HG03558 (cell line): ENCODE results near the gene CLTB.

Experiments
- ATAC-seq: cut with Tn5 transposase; IDR thresholded peaks from one replicate; pipeline ENCODE4 v1.9.1; 2021; ENCODE audit warnings: moderate number of reproducible peaks; ENCODE audit not compliant: unreplicated experiment; ENCODE audit errors: extremely low read depth

The CLTB gene

GRCh38 chr5:176359658-176360057 lies 56.7 kb downstream of the CLTB start:
- no peak for ATAC-seq

DNA sequence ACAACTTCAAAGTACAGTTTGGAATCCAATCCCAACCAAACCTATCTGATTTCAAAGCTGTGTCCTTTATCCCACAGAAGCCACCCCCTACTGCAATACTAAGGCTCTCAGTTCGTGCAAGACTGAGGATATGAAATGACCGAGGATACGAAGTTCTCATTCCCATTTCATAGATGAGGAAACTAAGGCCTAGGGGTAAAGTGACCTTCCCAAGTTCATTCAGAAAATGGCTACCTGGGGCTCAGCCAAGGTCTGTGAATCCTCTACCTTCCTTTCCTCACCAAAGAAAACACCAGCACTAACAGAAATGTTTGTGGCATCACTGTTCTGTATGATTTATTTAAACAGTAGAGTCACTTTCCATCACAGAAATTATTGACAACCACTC lies 60.2 kb downstream of the CLTB start:
- ATAC-seq, result no peak

DNA sequence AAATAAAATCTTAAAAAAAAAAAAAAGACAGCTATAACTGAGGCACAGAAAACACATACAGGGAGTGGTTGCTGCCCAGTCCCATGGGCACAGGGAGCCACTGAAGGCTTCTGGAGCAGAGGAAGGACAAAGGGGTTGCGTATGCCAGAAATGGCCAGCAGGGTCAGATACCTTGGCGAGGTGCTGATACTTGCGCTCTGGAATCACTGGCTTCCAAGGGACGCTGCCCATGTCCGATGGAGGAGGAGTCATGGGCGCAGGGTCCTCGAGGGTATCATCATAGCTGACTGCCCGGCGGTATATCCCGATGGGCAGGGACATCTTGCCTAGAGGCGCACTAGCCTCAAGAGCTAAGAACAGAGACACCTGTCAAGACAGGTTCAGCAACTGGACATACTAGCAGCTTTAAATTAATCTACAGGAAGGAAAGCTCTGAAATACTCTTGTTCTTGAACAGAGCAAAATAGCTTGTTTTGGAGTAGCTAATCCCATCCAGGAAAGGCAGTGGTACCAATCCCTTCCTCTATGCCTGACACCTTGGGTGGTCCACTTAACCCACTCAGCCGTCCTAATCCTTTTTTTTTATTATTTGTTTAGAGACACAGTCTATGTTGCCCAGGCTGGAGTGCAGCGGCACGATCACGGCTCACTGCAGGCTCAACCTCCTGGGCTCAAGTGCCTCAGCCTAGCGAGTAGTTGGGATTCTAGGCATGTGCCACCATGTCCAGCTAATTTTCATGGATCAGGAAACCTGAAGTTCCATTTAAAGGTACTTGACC lies 60.8 kb downstream of the CLTB start:
- no peak for ATAC-seq

GRCh38 chr5:176353533-176353932 lies 62.8 kb downstream of the CLTB start:
- no peak for ATAC-seq

GRCh38 chr5:176352116-176352878 lies 64.0 kb downstream of the CLTB start:
- no peak for ATAC-seq

GRCh38 chr5:176350416-176350815 lies 65.9 kb downstream of the CLTB start:
- ATAC-seq, result no peak

DNA sequence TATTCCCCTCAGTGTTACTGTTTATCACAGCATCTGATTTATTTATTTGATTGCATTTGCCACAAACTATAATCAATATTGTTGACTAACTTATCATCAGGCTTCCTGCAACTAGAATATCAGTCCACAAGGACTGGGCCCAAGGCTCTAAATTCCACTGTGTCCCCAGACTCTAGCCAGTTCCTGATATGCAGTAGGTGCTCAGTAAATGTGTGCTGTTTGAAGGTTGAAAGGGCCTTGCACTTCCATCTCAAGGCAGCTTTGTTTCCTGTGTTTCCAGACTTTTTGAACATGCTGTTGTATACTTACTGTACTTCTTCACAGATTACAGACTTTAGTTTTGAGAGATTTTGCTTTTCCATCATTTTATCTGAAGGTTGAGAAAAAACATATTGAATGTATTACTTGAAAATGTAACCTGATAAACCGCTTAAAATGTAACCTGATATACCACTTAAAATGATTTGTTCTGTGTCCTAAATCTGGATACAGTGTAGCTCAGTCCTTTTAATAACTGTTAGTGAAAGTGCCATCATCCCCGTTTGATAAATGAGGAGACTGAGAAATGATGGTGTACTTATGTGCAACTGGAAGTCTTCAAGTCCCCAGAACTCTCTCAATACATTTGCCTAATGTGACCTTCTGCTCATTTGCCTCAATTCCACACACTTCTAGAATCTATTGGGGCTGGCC lies 73.4 kb downstream of the CLTB start:
- no peak for ATAC-seq
